Fibroblast of the aortic adventitia (primary cell): ENCODE results near the gene ALS2CL. TPM values are rescaled to one million over a fixed set of nuclear protein-coding genes. Genes with fewer than 3 reads are reported as not detected.

ENCODE experiments used
- DNase-seq: peaks from one replicate; pipeline ENCODE4 v3.0.0-alpha.2; 2010; ENCODE audit warnings: low read depth
- H3K4me3 ChIP-seq: 2 replicates; pipeline ENCODE4 v1.5.1; 2011; ENCODE audit warnings: low read depth, mild to moderate bottlenecking, control low read depth, low read length, moderate library complexity
- total RNA-seq: library from RNA; depleted of rRNA; stranded (reverse); fragments of >200 nt; gene quantifications from 2 replicates; pipeline ENCODE4 v1.2.3, GENCODE V29; 2012; ENCODE audit warnings: low replicate concordance
- TF ChIP-seq, protein P1 (sequence below): IDR thresholded peaks from 2 replicates; pipeline ENCODE4 v1.5.1; 2011; ENCODE audit warnings: mild to moderate bottlenecking, low read length, control low read depth, inconsistent platforms; ENCODE audit not compliant: insufficient read depth

The ALS2CL gene
- total RNA-seq, 1 donor = 0.18 TPM

DNA sequence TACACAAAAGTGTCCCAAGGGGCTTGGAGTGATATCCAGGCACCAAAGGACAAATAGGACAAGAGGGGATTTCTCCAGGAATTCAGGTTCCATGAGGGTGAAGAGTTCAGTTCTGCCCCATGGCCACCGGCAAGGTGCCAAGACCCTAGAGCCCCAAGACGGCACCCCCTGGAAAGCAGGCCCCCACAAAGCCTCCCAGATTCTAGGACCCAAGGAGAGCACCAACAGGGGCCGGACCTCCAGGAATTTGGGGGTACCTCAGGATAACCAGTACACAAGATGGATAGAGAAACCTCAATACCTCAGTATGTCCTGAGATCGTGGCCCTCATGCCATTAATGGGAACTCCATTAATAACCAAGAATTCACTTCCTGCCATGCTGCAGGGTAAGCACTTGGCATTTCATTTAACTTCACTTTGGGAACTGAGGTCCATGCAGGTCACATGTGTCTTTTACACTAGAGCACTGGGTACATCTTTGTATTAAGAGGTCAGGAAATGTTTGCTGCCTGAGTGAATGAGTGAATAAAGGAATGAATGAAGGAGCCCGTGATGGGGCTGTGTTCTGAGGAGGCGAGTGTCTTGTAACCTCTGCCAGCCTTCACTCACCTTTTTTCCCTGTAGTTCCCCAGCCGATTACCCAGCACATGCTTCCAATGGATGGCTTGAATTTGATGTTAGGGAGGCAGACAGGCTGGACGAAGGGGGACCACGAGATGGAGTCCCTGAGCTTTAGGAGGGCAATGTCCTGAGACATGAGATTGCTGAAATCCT is 39.7 kb upstream of the ALS2CL start:
- TF ChIP-seq, protein P1, sequence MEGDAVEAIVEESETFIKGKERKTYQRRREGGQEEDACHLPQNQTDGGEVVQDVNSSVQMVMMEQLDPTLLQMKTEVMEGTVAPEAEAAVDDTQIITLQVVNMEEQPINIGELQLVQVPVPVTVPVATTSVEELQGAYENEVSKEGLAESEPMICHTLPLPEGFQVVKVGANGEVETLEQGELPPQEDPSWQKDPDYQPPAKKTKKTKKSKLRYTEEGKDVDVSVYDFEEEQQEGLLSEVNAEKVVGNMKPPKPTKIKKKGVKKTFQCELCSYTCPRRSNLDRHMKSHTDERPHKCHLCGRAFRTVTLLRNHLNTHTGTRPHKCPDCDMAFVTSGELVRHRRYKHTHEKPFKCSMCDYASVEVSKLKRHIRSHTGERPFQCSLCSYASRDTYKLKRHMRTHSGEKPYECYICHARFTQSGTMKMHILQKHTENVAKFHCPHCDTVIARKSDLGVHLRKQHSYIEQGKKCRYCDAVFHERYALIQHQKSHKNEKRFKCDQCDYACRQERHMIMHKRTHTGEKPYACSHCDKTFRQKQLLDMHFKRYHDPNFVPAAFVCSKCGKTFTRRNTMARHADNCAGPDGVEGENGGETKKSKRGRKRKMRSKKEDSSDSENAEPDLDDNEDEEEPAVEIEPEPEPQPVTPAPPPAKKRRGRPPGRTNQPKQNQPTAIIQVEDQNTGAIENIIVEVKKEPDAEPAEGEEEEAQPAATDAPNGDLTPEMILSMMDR = peak; percentile 24

DNA sequence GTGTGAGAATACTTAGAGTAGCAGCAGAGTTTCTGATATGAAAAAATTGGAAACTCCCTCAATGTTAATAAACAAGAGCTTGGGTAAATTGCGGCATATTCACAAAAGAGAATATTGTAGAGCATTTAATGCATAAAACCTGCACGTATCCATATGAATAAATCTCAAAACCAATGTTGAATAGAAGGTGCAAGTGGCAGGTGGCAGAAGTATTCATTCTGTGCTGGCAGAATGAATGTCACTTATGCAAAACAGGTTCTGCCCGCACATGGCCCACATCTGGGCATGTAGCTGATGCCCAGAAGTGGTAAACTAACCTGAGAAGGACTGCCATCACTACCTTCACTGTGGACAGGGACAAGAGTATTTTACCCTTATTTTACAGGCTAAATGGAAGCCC is 38.3 kb upstream of the ALS2CL start:
- TF ChIP-seq, protein P1 = no peak
- no peak for DNase-seq
- H3K4me3 ChIP-seq = no peak overlapping the region

More for the DNA sequence above, 39.7 kb upstream of the ALS2CL start:
- H3K4me3 ChIP-seq = no peak overlapping the region
- peak; percentile 21 for DNase-seq

DNA sequence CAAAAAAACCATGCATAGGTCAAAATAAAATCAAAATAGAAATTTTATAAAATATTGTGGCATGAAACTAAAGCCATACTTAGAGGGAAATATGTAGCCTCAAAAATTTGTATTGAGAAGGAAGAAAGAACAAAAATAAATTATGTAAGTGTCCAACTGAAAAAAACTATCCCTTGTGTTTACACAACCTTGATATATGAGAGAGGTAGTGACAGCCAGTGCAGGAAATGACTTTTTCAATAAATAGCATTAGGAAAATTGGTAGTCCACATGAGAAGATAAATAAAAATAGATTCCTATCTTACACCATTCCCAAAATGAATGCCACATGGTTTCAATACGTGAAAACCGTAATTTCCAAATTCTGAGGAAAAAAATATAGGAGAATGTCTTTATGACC is 37.3 kb upstream of the ALS2CL start:
- TF ChIP-seq, protein P1 = no peak
- DNase-seq = no peak
- no peak overlapping the region for H3K4me3 ChIP-seq

DNA sequence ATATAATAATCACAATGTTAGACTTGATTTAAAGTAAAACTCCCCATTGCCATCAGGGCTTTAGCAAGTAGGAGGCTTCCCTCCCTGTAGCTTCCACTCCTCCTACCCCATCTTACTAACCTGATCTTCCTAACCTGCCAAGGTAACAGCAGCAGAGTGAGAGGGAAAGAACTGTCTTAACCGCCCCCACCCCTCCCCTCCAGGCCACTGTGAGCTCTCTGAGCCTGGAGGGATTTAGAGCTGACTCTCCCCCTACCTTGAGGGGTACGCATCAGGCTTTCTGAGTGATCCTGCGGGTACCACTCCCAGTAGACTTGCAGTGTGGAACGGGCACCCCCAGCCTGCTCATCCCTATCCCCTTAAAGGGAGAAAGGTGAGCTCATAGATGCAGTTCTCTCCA is 35.6 kb upstream of the ALS2CL start:
- DNase-seq = no peak
- no peak overlapping the region for H3K4me3 ChIP-seq
- TF ChIP-seq, protein P1 = no peak

DNA sequence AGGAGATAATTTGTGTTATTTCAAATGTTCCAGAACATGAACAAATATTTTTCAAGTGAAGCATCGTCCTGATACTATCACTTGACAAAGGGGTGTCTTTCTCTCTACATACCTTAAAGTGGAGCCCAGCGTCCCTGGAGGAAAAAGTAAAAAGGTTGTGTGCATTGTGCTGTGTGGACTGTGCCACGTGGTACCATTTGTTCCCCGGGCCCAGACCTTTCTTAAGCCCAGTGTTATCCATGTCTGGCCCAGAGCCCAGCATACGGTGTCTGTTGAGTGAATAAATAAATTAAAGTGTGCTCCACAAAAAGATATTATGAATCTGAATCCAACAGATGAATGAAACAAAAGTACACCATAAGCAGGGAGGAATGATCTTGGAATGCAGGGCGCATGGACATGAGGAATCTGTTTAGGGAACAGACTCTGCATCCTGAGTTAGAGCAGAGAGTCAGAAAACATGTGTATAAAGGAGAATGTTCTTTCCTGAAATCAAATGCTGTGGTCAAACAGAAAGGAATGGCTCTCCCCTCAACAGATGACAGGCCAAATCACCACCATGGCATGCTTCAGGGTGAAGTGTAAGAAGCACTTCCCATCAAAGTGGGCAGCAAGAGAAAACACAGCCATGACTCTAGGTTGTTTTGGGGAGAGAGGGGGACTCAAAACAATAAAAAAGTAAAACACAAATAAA is 32.3 kb upstream of the ALS2CL start:
- no peak overlapping the region for H3K4me3 ChIP-seq
- DNase-seq = no peak
- TF ChIP-seq, protein P1 = no peak

DNA sequence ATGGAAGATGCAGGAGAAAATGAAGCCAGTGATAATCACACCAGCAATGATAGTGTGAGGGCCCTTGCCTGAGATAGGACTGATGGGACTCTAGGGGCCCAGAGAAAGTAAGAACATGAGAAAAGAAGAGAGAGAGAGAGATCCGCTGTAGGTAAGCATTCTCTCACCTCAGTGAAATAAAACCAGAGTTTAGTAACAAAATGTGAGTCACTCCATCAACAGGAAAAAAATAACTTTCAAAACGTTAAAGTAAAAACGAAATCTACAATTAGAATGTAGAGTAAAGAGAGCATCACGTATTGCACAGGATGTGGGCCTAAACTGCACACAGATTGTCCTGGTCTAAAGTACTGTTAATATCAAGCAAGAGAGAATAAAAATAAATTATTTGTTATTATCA is 30.9 kb upstream of the ALS2CL start:
- H3K4me3 ChIP-seq = no peak overlapping the region
- TF ChIP-seq, protein P1 = no peak
- DNase-seq = no peak
